H1 (cell line): Measurements from ENCODE around the gene NRXN2. TPM values are rescaled to one million over a fixed set of nuclear protein-coding genes. Genes with fewer than 3 reads are reported as not detected.

Source experiments
- CTCF ChIA-PET: fragments of 300-600 bp; sonication (Branson Sonifier 250); formaldehyde crosslinking; loops from one replicate; lab custom pipeline; 2021; ENCODE audit not compliant: partially characterized antibody; lab: Charles Lee
- POLR2A ChIA-PET: fragments of 300-600 bp; sonication (Branson Sonifier 250); formaldehyde crosslinking; loops from one replicate; lab custom pipeline; 2021; ENCODE audit warnings: inconsistent platforms; ENCODE audit not compliant: partially characterized antibody; lab: Charles Lee
- DNase-seq, 2 experiments: peaks; one replicate each; pipeline versions ENCODE4 v3.0.0 to v3.0.0-alpha.2; 2010 to 2022; ENCODE audit warnings: low spot score in 2 of 2, low read depth in 1 of 2, mixed read lengths in 1 of 2
- FAIRE-seq: peaks from 2 replicates; lab custom pipeline; 2011; peaks lifted over from hg19 to GRCh38; lab: Jason Lieb, UNC
- H2AFZ ChIP-seq: 2 replicates; pipeline ENCODE4 v1.8.1; 2012; ENCODE audit warnings: low read length, inconsistent platforms
- H2AK5ac ChIP-seq: 2 replicates; pipeline ENCODE4 v1.6.1; 2013; ENCODE audit warnings: low read depth, low read length
- H2BK120ac ChIP-seq: replicated peaks from 2 replicates; pipeline ENCODE3; 2013; ENCODE audit warnings: low read depth, low read length, inconsistent platforms
- H2BK12ac ChIP-seq: 2 replicates; pipeline ENCODE4 v1.6.1; 2013; ENCODE audit warnings: low read depth, low read length
- H2BK15ac ChIP-seq: 2 replicates; pipeline ENCODE4 v1.6.1; 2013; ENCODE audit warnings: low read length
- H2BK20ac ChIP-seq: 2 replicates; pipeline ENCODE4 v1.6.1; 2013; ENCODE audit warnings: low read length
- H2BK5ac ChIP-seq: 2 replicates; pipeline ENCODE4 v1.6.1; 2013; ENCODE audit warnings: low read depth, low read length
- H3K14ac ChIP-seq: 2 replicates; pipeline ENCODE4 v1.6.1; 2013; ENCODE audit warnings: inconsistent platforms; ENCODE audit not compliant: insufficient read length
- H3K18ac ChIP-seq: 2 replicates; pipeline ENCODE4 v1.6.1; 2013; ENCODE audit warnings: low read length; ENCODE audit errors: extremely low read depth
- H3K23ac ChIP-seq: 2 replicates; pipeline ENCODE4 v1.6.1; 2013; ENCODE audit warnings: inconsistent platforms; ENCODE audit not compliant: insufficient read length
- H3K23me2 ChIP-seq: 2 replicates; pipeline ENCODE4 v1.6.1; 2013; ENCODE audit warnings: low read depth, low read length
- H3K27ac ChIP-seq: 2 replicates; pipeline ENCODE4 v1.6.1; 2011; ENCODE audit warnings: low read depth, low read length, inconsistent platforms
- H3K27me3 ChIP-seq, 4 experiments: replicated peaks in 1 of 4; 1 replicate in 1 of 4; 2 replicates in 3 of 4; pipeline versions ENCODE4 v1.6.1 to v1.8.1; 2011 to 2013; ENCODE audit warnings: low read length in 3 of 4, mild to moderate bottlenecking in 3 of 4, inconsistent platforms in 2 of 4, mixed read lengths in 2 of 4, moderate library complexity in 1 of 4; ENCODE audit not compliant: control insufficient read depth in 3 of 4, insufficient read depth in 3 of 4; ENCODE audit errors: extremely low read depth in 1 of 4
- H3K36me3 ChIP-seq, 4 experiments: 2 replicates each; pipeline versions ENCODE4 v1.6.1 to v1.8.1; 2011 to 2013; ENCODE audit warnings: mild to moderate bottlenecking in 4 of 4, low read length in 3 of 4, moderate library complexity in 2 of 4, control low read depth in 1 of 4, inconsistent platforms in 1 of 4; ENCODE audit not compliant: insufficient read depth in 4 of 4, control insufficient read depth in 2 of 4
- H3K4ac ChIP-seq: replicated peaks from 2 replicates; pipeline ENCODE3; 2013; ENCODE audit warnings: low read length, low read depth, mixed read lengths, inconsistent platforms; ENCODE audit not compliant: insufficient read length
- H3K4me1 ChIP-seq, 4 experiments: replicated peaks in 1 of 4; 1 replicate in 1 of 4; 2 replicates in 3 of 4; pipeline versions ENCODE4 v1.6.1 to v1.8.1; 2011 to 2013; ENCODE audit warnings: low read length in 3 of 4, inconsistent platforms in 2 of 4, mixed read lengths in 1 of 4; ENCODE audit not compliant: insufficient read depth in 4 of 4, control insufficient read depth in 3 of 4
- H3K4me2 ChIP-seq, 2 experiments: 2 replicates each; pipeline versions ENCODE4 v1.6.1 to v1.8.1; 2011 to 2013; ENCODE audit warnings: low read depth in 2 of 2, low read length in 2 of 2, control low read depth in 1 of 2, inconsistent platforms in 1 of 2, mild to moderate bottlenecking in 1 of 2; ENCODE audit not compliant: insufficient read depth in 1 of 2
- H3K4me3 ChIP-seq, 4 experiments: fragments of 200-600, 300-600 bp in 1 of 4; sonication (generic), shearing (Covaris generic), sonication (Bioruptor Twin) in 1 of 4; 2 replicates each; pipeline versions ENCODE4 v1.5.1 to v1.8.1; 2011 to 2016; ENCODE audit warnings: low read length in 4 of 4, low read depth in 3 of 4, control low read depth in 2 of 4, inconsistent platforms in 2 of 4, mild to moderate bottlenecking in 2 of 4, mixed read lengths in 1 of 4, moderate library complexity in 1 of 4; ENCODE audit not compliant: insufficient read depth in 2 of 4; ENCODE audit errors: extremely low read depth in 1 of 4
- H3K56ac ChIP-seq: replicated peaks from 2 replicates; pipeline ENCODE3; 2013; ENCODE audit warnings: low read depth, mild to moderate bottlenecking, mixed read lengths, low read length, inconsistent platforms; ENCODE audit not compliant: insufficient read length
- H3K79me1 ChIP-seq: 2 replicates; pipeline ENCODE4 v1.6.1; 2013; ENCODE audit warnings: low read depth, low read length, control low read depth
- H3K79me2 ChIP-seq, 2 experiments: 2 replicates each; pipeline versions ENCODE4 v1.6.1 to v1.8.1; 2012 to 2013; ENCODE audit warnings: low read length in 2 of 2, mild to moderate bottlenecking in 2 of 2, inconsistent platforms in 1 of 2; ENCODE audit not compliant: insufficient read depth in 2 of 2, control insufficient read depth in 1 of 2
- H3K9ac ChIP-seq, 4 experiments: replicated peaks in 1 of 4; 1 replicate in 1 of 4; 2 replicates in 3 of 4; pipeline versions ENCODE4 v1.6.1 to v1.8.1; 2011 to 2013; ENCODE audit warnings: low read depth in 3 of 4, low read length in 3 of 4, control low read depth in 2 of 4, mild to moderate bottlenecking in 2 of 4, moderate library complexity in 2 of 4, inconsistent platforms in 1 of 4; ENCODE audit errors: extremely low read depth in 1 of 4
- H3K9me3 ChIP-seq, 2 experiments: 2 replicates each; pipeline versions ENCODE4 v1.6.1 to v1.8.1; 2012 to 2013; ENCODE audit warnings: mild to moderate bottlenecking in 2 of 2, moderate library complexity in 2 of 2, control low read depth in 1 of 2, inconsistent platforms in 1 of 2, low read depth in 1 of 2, low read length in 1 of 2, mixed read lengths in 1 of 2; ENCODE audit not compliant: insufficient read depth in 2 of 2
- H4K20me1 ChIP-seq, 2 experiments: replicated peaks in 1 of 2; 2 replicates each; pipeline versions ENCODE3 to v1.8.1; 2011 to 2013; ENCODE audit warnings: inconsistent platforms in 2 of 2, low read length in 2 of 2, mild to moderate bottlenecking in 1 of 2; ENCODE audit not compliant: insufficient read depth in 2 of 2, control insufficient read depth in 1 of 2
- H4K5ac ChIP-seq: 2 replicates; pipeline ENCODE4 v1.6.1; 2013; ENCODE audit warnings: low read length, low read depth, mixed read lengths, inconsistent platforms; ENCODE audit not compliant: insufficient read length
- H4K8ac ChIP-seq: 2 replicates; pipeline ENCODE4 v1.8.0; 2013; ENCODE audit warnings: mild to moderate bottlenecking, moderate library complexity, low read length, inconsistent platforms; ENCODE audit not compliant: insufficient read depth; ENCODE audit errors: extremely low read depth
- H4K91ac ChIP-seq: replicated peaks from 2 replicates; pipeline ENCODE3; 2013; ENCODE audit warnings: low read length, mixed read lengths, inconsistent platforms; ENCODE audit not compliant: insufficient read length
- EP300 ChIP-seq, 2 experiments: IDR thresholded peaks; 1 replicate in 1 of 2; 2 replicates in 1 of 2; pipeline ENCODE4 v1.6.1; 2011 to 2012; ENCODE audit warnings: low read depth in 2 of 2, low read length in 2 of 2, mild to moderate bottlenecking in 2 of 2, borderline replicate concordance in 1 of 2, inconsistent platforms in 1 of 2, moderate library complexity in 1 of 2
- POLR2AphosphoS5 ChIP-seq: IDR thresholded peaks from 2 replicates; pipeline ENCODE4 v1.6.1; 2011; ENCODE audit warnings: low read depth, low read length
- RFX5 ChIP-seq: IDR thresholded peaks from 2 replicates; pipeline ENCODE4 v1.6.1; 2011; ENCODE audit warnings: low read depth, low read length, improper control_type of control experiment, borderline replicate concordance
- WGBS, 2 experiments: shearing (Covaris generic) in 1 of 2; methylation state at CpG; one replicate each; pipeline versions ENCODE4 v1.1.6 to v1.1.7; 2013 to 2015; ENCODE audit warnings: low lambda C conversion rate in 2 of 2, mixed read lengths in 2 of 2, inconsistent platforms in 1 of 2, low coverage in 1 of 2, missing lambda C conversion rate in 1 of 2; ENCODE audit not compliant: insufficient replicate concordance in 2 of 2, insufficient coverage in 1 of 2, insufficient read length in 1 of 2; ENCODE audit errors: extremely low coverage in 1 of 2, missing lambda C conversion rate in 1 of 2; 5-methylcytosine and 5-hydroxymethylcytosine counted together
- polyA plus RNA-seq, 7 experiments: library from polyadenylated mRNA; depleted of rRNA in 3 of 7; stranded (reverse) in 5 of 7; unstranded in 2 of 7; fragments of >200 nt in 5 of 7; fragments of 200-250 nt in 2 of 7; gene quantifications; 1 replicate in 5 of 7; 2 replicates in 1 of 7; 4 replicates in 1 of 7; pipeline versions ENCODE4 v1.2.1 to v1.2.3, GENCODE V29; 2011 to 2013; ENCODE audit warnings: missing spikeins in 2 of 7, mixed read lengths in 2 of 7
- total RNA-seq: library from RNA; stranded (reverse); fragmentation: NEBNext Ultra II Directional; extraction: Animal tissue kit (Norgen Biotek cat#: 25700); gene quantifications from 2 replicates; pipeline ENCODE4 v1.2.1, GENCODE V29; 2021

Gene NRXN2
- total and polyA plus RNA-seq, 2 of the 8 experiments (the other 6 are each of a cell fraction or from before 2014, with no cell fraction given), result 1.3 to 11.5 TPM

DNA sequence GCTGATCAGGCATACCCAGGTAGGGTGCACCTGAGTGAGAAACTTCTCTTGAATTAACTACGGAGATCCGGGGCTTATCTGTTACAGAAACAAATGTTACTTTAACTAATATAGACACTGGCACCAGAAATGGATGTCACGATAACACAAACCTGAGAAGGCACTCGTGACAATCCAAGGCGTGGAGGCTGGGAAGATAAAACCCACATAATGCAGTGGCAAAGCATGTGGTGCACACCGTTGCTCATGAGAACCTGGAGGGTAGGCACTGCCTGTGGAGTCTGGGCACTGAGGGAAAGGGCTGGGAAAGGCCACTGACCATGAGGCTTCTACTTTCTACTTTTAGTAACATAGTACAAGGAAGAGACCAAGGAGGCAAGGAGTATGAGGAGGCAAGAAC, 109.3 kb downstream of the NRXN2 start:
- Histone ChIP-seq H2BK120ac (no peak overlapping the region), H2AK5ac (no peak overlapping the region), H3K27me3 (no peaks in the 10 kb centered on the region; a peak in 2 of 7 replicates), H3K36me3 (no peaks in the 10 kb centered on the region), H3K9ac (no peak overlapping the region), H3K79me1 (no peaks in the 10 kb centered on the region), H4K20me1 (peaks cover 0 to 3% of the 10 kb centered on the region in 2 experiments), H3K4ac (no peak overlapping the region), H2BK12ac (no peak overlapping the region), H3K56ac (no peak overlapping the region), H4K91ac (no peak overlapping the region), H2BK20ac (no peak overlapping the region), H2BK15ac (no peak overlapping the region), H2AFZ (no peak overlapping the region), H3K14ac (no peak overlapping the region), H2BK5ac (no peak overlapping the region), H3K79me2 (no peaks in the 10 kb centered on the region), H3K23me2 (no peaks in the 10 kb centered on the region), H3K4me3 (no peak overlapping the region), H3K23ac (no peak overlapping the region), H4K8ac (no peak overlapping the region), H3K4me2 (no peak overlapping the region), H4K5ac (no peak overlapping the region), H3K4me1 (peaks cover 0 to 4% (median 0%) of the 10 kb centered on the region in 4 experiments; a peak in 3 of 7 replicates), H3K18ac (no peak overlapping the region), H3K9me3 (no peaks in the 10 kb centered on the region), H3K27ac (no peak overlapping the region)
- no peak for TF ChIP-seq EP300 (IDR thresholded peaks at IDR 0.05; ENCODE audit: borderline replicate concordance in 1 of 2, low read depth in 2 of 2, low read length in 2 of 2)
- TF ChIP-seq RFX5, result no peak
- TF ChIP-seq POLR2AphosphoS5, result no peak
- ChIA-PET CTCF (no interaction called here), POLR2A (no interaction called here)
- 92% methylated on average over 6 of the region's 6 CpGs; no CpG with 5 or more reads in 1 of the 2 experiments for WGBS, 2 experiments
- no peak for DNase-seq
- FAIRE-seq, result no peak
